Mucosa of descending colon (tissue), 3 donors: Measurements from ENCODE around the gene QRICH1. TPM values are rescaled to one million over a fixed set of nuclear protein-coding genes. Genes with fewer than 3 reads are reported as not detected.

ENCODE experiments used
- ATAC-seq: fragments of 200-7000 bp; cut with Tn5 transposase; one replicate; pipeline ENCODE4 v1.9.1; 2020; ENCODE audit warnings: mild to moderate bottlenecking, moderate library complexity
- DNase-seq, 3 donors: peaks; one replicate each; pipeline ENCODE4 v3.0.0-alpha.2; 2020
- H3K36me3 ChIP-seq: fragments of 200-600 bp; one replicate; pipeline ENCODE4 v1.8.0; 2021; ENCODE audit warnings: low read depth, mild to moderate bottlenecking
- H3K4me1 ChIP-seq: fragments of 200-600 bp; one replicate; pipeline ENCODE4 v1.8.0; 2021; ENCODE audit warnings: low read depth, mild to moderate bottlenecking
- H3K4me3 ChIP-seq: fragments of 200-600 bp; one replicate; pipeline ENCODE4 v1.8.0; 2021; ENCODE audit warnings: mild to moderate bottlenecking
- H3K9me3 ChIP-seq: fragments of 200-600 bp; one replicate; pipeline ENCODE4 v1.8.0; 2021; ENCODE audit warnings: mild to moderate bottlenecking
- intact Hi-C, 2 donors: fragments of 100-400 bp; cut with DNase I in 1 of 2; cut with micrococcal nuclease in 1 of 2; formaldehyde crosslinking; loops; one replicate each; pipeline versions ENCODE4 v1.11.0 to v1.11.1; 2022; cut with DNase I, micrococcal nuclease
- long read RNA-seq, 2 donors: library from polyadenylated mRNA; unstranded; transcript quantifications; one replicate each; pipeline ENCODE4 v2.0.0, GENCODE V29; 2019 to 2021
- total RNA-seq, 3 donors: library from RNA; stranded (reverse); fragmentation: NEBNext Ultra II Directional in 2 of 3; extraction: Animal tissue kit (Norgen Biotek cat#: 25700) in 2 of 3; gene quantifications; one replicate each; pipeline versions ENCODE4 v1.2.1 to v1.2.4, GENCODE V29; 2021 to 2023
- TF ChIP-seq, protein P1 (sequence below): fragments of 200-600 bp; IDR thresholded peaks from one replicate; pipeline ENCODE4 v1.8.0; 2022; ENCODE audit warnings: antibody characterized with exemption, mild to moderate bottlenecking
- donor health status: DM: no; HTN: no; CAD: no; lungs with moderate emphysema.
- donor health status: DM: no; HTN: no; CAD: no.
- donor health status: DM: no; HTN: yes; CAD: no.

The QRICH1 gene, protein sequence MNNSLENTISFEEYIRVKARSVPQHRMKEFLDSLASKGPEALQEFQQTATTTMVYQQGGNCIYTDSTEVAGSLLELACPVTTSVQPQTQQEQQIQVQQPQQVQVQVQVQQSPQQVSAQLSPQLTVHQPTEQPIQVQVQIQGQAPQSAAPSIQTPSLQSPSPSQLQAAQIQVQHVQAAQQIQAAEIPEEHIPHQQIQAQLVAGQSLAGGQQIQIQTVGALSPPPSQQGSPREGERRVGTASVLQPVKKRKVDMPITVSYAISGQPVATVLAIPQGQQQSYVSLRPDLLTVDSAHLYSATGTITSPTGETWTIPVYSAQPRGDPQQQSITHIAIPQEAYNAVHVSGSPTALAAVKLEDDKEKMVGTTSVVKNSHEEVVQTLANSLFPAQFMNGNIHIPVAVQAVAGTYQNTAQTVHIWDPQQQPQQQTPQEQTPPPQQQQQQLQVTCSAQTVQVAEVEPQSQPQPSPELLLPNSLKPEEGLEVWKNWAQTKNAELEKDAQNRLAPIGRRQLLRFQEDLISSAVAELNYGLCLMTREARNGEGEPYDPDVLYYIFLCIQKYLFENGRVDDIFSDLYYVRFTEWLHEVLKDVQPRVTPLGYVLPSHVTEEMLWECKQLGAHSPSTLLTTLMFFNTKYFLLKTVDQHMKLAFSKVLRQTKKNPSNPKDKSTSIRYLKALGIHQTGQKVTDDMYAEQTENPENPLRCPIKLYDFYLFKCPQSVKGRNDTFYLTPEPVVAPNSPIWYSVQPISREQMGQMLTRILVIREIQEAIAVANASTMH
- 100 to 1,000 TPM in 1 of 3 donors, 10 to 100 TPM in 2; 73.0 to 104 (median 86.1) TPM for total RNA-seq
- long read RNA-seq, donor 1, transcript QRICH1-202 (10 exons, 3,549 nt): major isoform, 11 of 39 reads
- long read RNA-seq, donor 1, partial matches to known transcripts: 15 of 39 reads
- long read RNA-seq, donor 1, other reads (novel, unspliced or antisense): 11 of 39 reads
- long read RNA-seq, donor 2, partial matches to known transcripts: 4 of 9 reads
- long read RNA-seq, donor 2, other reads (novel, unspliced or antisense): 3 of 9 reads

DNA sequence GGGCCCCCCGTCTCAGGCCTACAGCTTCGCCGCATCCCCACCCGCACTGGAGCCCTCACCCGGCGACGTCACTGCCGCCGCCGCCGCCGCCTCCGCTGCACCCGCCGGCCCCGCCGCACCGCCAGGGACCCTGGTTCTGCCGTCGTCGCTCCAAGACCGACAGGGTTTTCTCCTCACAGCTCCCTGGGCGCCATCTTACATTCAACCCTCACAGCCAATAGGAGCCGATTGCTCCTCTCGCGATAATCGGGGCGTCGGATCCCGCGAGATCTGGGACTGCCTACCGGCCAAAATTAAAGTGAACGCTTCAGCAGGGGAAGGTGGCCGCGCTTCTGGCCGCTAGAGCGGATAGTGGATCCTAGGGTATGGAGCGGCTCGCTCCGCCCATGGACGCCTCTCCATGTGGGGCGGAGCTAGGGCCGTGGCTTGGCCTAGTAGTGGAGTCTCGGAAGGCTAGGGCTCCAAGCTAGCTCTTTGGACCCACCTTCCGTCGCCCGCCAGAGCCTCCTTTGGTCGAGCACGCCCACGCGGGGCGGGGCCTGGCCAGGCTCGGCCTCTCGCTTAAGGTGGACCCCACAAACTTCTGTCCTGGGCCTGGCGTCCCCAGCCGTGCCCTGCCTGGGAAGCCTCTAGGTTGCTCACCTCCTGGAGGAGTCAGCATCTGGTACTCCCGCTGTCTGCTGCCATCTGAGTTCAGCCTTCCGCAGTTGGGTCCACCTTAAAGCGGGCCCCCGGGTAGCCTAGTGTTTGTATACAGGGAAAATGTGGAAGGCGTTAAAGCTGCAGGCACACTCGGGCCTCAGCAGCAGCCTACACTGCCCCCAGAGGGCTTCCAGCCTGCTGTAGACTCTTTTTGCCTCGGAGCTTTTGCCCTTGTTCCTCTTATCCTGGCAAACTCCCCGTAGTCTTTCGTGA is at the start of gene QRICH1:
TSS of gene QRICH1 (minus strand) at position 219 of the 915 bp plus-strand sequence. CDS start 17,054 bp downstream, outside the sequence.
- peak; percentile 98 for DNase-seq
- TF ChIP-seq, protein P1, sequence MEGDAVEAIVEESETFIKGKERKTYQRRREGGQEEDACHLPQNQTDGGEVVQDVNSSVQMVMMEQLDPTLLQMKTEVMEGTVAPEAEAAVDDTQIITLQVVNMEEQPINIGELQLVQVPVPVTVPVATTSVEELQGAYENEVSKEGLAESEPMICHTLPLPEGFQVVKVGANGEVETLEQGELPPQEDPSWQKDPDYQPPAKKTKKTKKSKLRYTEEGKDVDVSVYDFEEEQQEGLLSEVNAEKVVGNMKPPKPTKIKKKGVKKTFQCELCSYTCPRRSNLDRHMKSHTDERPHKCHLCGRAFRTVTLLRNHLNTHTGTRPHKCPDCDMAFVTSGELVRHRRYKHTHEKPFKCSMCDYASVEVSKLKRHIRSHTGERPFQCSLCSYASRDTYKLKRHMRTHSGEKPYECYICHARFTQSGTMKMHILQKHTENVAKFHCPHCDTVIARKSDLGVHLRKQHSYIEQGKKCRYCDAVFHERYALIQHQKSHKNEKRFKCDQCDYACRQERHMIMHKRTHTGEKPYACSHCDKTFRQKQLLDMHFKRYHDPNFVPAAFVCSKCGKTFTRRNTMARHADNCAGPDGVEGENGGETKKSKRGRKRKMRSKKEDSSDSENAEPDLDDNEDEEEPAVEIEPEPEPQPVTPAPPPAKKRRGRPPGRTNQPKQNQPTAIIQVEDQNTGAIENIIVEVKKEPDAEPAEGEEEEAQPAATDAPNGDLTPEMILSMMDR: peak; percentile 44
- peak within 1 kb of the TSS; percentile 91 for H3K4me3 ChIP-seq
- ATAC-seq: peak; percentile 91
- no peaks in the 10 kb centered on the region for H3K36me3 ChIP-seq
- no peaks in the 10 kb centered on the region for H3K9me3 ChIP-seq
- peaks cover 24% of the 10 kb centered on the region for H3K4me1 ChIP-seq
- intact Hi-C loops: no loop called here

DNA sequence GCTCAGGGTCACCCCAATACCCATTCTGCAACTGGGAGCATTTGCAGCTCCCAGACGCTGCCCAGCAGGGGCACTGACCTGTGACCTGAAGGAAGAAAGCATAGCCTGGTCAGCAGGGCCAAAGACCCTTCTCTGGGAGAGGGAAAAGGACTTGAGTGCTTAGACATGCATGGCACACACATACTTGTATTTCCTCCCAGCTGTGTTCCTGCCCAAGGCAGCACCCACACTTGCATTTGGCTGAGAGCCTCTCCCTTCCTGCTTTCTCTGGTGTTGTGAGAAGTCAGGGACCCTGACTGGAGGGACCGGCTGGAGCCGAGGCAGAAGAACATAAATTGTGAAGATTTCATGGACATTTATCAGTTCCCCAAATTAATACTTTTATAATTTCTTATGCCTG is 46.2 kb upstream of the QRICH1 start:
- no peak for ATAC-seq
- intact Hi-C loops: no loop called here

DNA sequence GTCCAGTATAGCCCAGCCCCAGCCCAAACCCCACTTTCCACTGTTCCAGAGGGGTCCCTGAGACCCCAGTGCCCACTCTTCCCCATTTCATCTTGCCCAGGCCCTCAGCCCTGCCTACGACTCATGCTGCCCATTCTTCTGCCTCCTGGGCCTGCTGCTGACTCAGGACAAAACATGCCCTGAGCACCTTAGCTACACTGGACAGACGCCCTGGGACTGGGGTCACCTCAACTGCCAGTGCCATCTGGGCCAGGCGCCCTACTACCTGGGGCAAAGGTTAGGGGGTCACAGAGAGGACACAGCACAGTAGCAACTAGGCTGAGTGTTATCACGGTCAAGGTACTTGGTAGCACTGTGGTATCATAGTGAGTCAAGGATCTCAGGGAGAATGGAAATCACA is 41.6 kb upstream of the QRICH1 start:
- Histone ChIP-seq H3K9me3 (no peaks in the 10 kb centered on the region), H3K4me1 (peaks cover 10% of the 10 kb centered on the region), H3K4me3 (no peak overlapping the region), H3K36me3 (no peaks in the 10 kb centered on the region)
- intact Hi-C loops: no loop called here
- TF ChIP-seq, protein P1: no peak
- DNase-seq: no peak
- no peak for ATAC-seq

More for the DNA sequence above, 46.2 kb upstream of the QRICH1 start:
- Histone ChIP-seq H3K36me3 (no peaks in the 10 kb centered on the region), H3K9me3 (no peaks in the 10 kb centered on the region), H3K4me3 (no peak overlapping the region), H3K4me1 (no peaks in the 10 kb centered on the region)
- DNase-seq: no peak
- TF ChIP-seq, protein P1: no peak

DNA sequence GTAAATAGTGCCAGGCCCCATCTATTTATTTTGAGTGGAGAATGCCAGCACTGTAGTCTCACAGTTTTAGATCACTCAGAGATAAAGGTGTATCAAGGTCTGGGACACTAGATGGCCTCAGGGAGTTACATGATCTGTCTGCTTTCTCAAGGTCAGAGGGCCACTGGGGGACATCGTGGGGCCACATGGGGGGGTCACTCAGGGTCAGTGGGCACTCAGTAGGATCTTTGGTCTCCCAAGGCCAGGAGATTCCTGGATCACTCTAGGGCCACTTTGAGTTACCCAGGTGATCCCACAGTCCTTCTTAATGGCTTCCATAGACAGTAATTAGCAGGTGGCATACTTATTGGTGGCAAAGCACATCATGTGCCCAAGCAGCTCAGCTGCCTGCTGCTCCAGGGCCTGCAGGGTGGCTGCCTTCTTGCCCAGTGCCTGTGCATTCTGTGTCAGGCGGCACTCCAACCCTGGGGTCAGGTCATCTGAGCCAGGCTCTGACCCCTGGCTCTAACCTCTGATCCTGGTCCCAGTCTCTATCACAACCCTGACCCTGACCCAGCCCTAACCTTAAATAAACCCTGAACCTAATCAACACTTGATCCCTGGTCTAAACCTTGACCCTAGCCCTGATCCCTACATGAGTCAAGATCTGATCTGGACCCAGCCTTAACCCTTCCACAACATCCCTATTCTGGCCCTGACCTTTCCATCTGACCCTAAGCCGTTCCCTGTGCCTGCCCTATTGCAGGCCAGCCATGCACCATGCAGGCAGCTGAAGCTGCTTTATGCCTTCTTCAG is 40.8 kb upstream of the QRICH1 start:
- ATAC-seq: no peak

More for the DNA sequence above, 40.8 kb upstream of the QRICH1 start:
- H3K36me3 ChIP-seq: no peaks in the 10 kb centered on the region
- H3K4me3 ChIP-seq: no peak overlapping the region
- no peaks in the 10 kb centered on the region for H3K9me3 ChIP-seq
- TF ChIP-seq, protein P1: no peak
- intact Hi-C loops: no loop called here
- H3K4me1 ChIP-seq: peaks cover 10% of the 10 kb centered on the region
- no peak for DNase-seq
